DND-41 (cell line): Measurements from ENCODE around the gene IDH3A.

Source experiments
- EZH2 ChIP-seq: IDR thresholded peaks from 3 replicates; pipeline ENCODE4 v1.6.1; 2012; ENCODE audit warnings: borderline replicate concordance, low read depth, mild to moderate bottlenecking, moderate library complexity, low read length, inconsistent platforms; ENCODE audit not compliant: severe bottlenecking
- TF ChIP-seq, protein P1 (sequence below): IDR thresholded peaks from 2 replicates; pipeline ENCODE4 v1.5.1; 2012; ENCODE audit warnings: borderline replicate concordance, low read length, moderate library complexity, mild to moderate bottlenecking; ENCODE audit not compliant: poor library complexity, severe bottlenecking; ENCODE audit errors: extremely low read depth

DNA sequence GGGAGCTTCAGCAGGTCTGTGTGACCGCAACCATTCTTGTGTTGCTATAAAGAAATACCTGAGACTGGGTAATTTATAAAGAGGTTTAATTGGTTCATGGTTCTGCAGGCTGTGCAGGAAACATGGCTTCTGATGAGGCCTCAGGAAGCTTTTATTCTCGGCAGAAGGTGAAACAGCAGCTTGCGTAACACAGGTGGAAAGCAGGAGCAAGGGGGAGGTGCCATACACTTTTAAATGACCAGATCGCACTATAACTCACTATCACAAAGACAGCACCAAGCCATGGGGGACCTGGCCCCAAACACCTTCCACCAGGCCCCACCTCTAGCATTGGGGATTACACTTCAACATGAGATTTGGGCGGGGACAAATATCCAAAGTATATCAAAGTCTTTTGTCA, 9.6 kb upstream of the IDH3A start:
- TF ChIP-seq, protein P1, sequence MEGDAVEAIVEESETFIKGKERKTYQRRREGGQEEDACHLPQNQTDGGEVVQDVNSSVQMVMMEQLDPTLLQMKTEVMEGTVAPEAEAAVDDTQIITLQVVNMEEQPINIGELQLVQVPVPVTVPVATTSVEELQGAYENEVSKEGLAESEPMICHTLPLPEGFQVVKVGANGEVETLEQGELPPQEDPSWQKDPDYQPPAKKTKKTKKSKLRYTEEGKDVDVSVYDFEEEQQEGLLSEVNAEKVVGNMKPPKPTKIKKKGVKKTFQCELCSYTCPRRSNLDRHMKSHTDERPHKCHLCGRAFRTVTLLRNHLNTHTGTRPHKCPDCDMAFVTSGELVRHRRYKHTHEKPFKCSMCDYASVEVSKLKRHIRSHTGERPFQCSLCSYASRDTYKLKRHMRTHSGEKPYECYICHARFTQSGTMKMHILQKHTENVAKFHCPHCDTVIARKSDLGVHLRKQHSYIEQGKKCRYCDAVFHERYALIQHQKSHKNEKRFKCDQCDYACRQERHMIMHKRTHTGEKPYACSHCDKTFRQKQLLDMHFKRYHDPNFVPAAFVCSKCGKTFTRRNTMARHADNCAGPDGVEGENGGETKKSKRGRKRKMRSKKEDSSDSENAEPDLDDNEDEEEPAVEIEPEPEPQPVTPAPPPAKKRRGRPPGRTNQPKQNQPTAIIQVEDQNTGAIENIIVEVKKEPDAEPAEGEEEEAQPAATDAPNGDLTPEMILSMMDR = no peak
- TF ChIP-seq EZH2 = no peak
